ENCODE measurements around the gene WDR74.

The WDR74 gene

DNA sequence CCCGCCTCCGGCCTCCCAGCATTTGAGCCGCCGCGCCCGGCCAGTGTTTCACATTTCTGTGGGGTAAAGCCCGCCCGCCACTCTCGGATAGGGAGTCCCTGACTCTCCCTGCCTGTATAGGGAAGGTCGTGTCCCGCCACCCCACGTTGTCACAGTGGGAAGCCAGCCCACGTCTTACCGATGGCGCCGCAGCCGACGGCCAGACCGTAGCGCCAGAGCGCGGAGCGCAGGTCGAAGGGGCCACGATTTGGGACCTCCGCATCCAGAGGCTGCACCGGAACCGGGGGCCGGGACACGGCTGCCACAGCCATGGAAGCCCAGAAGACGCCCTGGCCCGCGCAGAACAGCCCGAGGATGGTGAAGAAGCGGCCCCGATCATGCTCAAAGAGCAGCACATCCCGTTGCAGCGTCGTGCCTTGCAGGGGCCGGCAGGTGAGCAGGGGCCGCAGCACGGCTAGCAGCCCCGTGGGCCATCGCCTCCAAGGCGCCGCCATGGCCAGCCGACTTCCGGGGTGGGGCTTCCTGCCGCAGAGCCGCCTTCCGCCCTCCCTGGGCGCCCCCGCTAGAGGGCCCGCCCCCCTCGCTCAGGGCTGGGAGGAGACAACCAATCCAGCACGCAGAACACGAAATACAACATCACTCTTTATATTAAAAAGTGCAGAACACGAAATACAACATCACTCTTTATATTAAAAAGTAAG, 47.7 kb downstream of the WDR74 start, which contains the start of gene TMEM223:
Gene TMEM223, minus strand, starts transcription at position 506 of the 701 bp plus-strand sequence. Its CDS starts 12 bp downstream, at position 494.
- peak; percentile 93 for DNase-seq

DNA sequence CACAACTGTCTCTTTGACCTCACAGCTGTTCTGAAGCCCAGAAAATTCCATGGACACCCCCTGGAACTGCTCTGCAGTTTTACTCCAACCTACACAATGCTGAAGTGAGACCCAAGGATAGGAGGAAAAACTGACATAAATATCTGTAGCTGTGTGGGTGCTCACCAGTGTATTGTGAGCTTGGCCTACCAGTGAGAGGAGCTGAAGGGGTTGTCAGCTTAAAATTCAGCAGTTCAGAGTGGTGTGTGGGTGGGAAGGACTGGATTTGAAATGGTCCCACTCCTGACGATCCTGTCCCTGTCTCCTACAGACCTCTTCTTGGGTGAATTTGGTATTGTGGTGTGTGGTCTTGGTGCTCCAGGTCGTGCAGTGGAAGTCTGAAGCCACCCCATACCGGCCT, 49.8 kb downstream of the WDR74 start:
- no peak for DNase-seq

DNA sequence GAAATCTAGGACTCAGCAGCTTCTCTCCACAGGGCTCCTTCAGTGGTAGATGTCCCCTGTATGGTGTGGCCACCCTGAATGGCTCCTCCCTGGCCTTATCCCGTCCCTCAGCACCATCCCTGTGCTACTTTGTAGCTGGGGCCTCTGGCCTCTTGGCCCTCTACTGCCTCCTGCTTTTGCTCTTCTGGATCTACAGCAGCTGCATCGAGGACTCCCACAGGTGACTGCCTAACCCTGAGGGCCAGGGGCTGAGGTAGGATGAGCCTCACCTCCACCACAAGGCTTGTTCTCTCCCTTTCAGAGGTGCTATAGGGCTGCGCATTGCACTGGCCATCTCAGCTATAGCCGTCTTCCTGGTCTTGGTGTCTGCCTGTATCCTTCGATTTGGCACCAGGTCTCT, 50.4 kb downstream of the WDR74 start:
- DNase-seq = no peak

DNA sequence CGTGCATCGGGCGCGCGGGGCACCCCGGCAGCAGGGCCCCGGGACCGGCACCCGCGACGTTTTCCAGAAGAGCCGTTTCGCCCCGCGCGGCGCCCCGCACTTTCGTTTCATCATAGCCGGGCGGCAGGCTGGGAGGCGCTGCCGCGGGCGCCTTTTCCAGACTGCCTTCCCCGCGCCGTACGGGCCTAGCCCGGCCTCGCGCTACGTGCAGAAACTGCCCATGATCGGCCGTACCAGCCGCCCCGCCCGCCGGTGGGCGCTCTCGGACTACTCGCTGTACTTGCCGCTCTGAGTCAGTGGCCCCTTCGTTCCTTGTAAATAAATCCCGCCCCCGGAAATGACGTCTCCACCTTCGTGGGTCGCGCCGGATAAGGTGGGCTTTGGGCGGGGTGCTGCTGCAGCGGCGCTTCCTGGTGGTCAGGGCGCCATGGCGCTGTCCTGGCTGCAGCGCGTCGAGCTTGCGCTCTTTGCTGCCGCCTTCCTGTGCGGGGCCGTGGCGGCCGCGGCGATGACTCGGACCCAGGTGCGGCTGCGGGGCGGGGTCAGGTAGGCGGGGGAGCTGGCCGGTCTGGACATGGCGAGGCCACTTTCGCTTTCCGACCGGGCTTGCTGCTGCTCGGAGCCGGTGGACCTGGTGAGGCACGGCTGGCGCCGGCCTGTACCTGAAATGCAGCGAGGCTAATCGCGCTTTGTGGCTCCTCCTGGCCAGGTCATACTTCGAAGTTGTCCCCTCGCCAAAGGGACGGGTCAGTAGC, 52.2 kb downstream of the WDR74 start, which contains the start of gene TMEM179B:
Gene TMEM179B, plus strand, starts transcription at position 398 of the 755 bp plus-strand sequence. Its CDS starts 30 bp downstream, at position 428.
- peak; percentile 97 for DNase-seq

DNA sequence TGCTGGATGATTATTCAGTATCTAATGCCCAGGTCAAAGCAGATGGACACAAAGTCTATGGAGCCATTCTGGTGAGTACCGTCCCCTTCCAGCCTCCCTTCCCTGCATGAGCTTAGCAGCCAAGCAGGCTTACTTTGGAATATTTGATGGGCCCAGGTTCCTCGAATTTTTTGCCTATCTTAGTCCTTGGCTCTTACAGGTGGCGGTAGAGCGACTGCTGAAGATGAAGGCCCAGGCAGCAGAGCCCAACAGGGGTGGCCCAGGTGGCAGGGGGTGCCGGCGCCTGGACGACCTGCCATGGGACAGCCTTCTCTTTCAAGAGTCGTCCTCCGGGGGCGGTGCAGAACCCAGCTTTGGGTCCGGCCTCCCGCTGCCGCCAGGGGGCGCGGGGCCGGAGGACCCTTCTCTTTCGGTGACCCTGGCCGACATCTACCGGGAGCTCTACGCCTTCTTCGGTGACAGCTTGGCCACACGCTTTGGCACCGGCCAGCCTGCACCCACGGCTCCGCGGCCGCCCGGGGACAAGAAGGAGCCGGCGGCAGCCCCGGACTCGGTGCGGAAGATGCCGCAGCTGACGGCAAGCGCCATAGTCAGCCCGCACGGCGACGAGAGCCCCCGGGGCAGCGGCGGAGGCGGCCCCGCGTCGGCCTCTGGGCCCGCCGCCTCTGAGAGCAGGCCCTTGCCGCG, 52.9 kb downstream of the WDR74 start:
- DNase-seq = peak; percentile 87

Measured in activated naive CD4-positive, alpha-beta T cell treated with Interleukin-2 at 50 U/mL for 16 hours (primary cell).